Calu3 (cell line): ENCODE measurements around the gene TNFRSF12A. TPM values are rescaled to one million over a fixed set of nuclear protein-coding genes. Genes with fewer than 3 reads are reported as not detected.

Experiments used
- BruUV-seq: library from RNA; stranded (reverse); fragments of 400-500 nt; replicated peaks from 2 replicates; lab custom pipeline; 2021; lab: Mats Ljungman, UMichigan
- CTCF ChIA-PET: fragments of 300-600 bp; sonication (Branson Sonifier 250); formaldehyde crosslinking; loops from one replicate; lab custom pipeline; 2022; ENCODE audit warnings: antibody characterized with exemption; lab: Charles Lee
- DNase-seq: peaks from one replicate; pipeline ENCODE4 v3.0.0; 2022
- H3K27ac Mint-ChIP-seq: one replicate; pipeline ENCODE4 v1.8.0; 2022; ENCODE audit warnings: mixed read lengths; ENCODE audit not compliant: unreplicated experiment
- H3K27me3 Mint-ChIP-seq: one replicate; pipeline ENCODE4 v1.8.0; 2022; ENCODE audit warnings: mixed read lengths; ENCODE audit not compliant: unreplicated experiment
- H3K36me3 Mint-ChIP-seq: one replicate; pipeline ENCODE4 v1.8.0; 2022; ENCODE audit warnings: mild to moderate bottlenecking, moderate library complexity, mixed read lengths; ENCODE audit not compliant: insufficient read depth, unreplicated experiment
- H3K4me1 Mint-ChIP-seq: one replicate; pipeline ENCODE4 v1.8.0; 2022; ENCODE audit warnings: mild to moderate bottlenecking, low read depth, mixed read lengths; ENCODE audit not compliant: unreplicated experiment
- H3K4me3 Mint-ChIP-seq: one replicate; pipeline ENCODE4 v1.8.0; 2022; ENCODE audit warnings: mild to moderate bottlenecking, low read depth, moderate library complexity, mixed read lengths; ENCODE audit not compliant: unreplicated experiment
- H3K9me3 Mint-ChIP-seq: one replicate; pipeline ENCODE4 v1.8.0; 2022; ENCODE audit warnings: low read depth, mixed read lengths; ENCODE audit not compliant: unreplicated experiment
- CTCF ChIP-seq: fragments of 200-600 bp; IDR thresholded peaks from one replicate; pipeline ENCODE4 v1.8.0; 2022; ENCODE audit warnings: antibody characterized with exemption; ENCODE audit not compliant: unreplicated experiment
- intact Hi-C: fragments of 100-400 bp; cut with micrococcal nuclease; formaldehyde crosslinking; loops from one replicate; pipeline ENCODE4 v1.10.0; 2022; ENCODE audit not compliant: unreplicated experiment
- total RNA-seq: library from RNA; stranded (reverse); gene quantifications from 2 replicates; pipeline ENCODE4 v1.2.3, GENCODE V29; 2022

The TNFRSF12A gene
- total RNA-seq, 1 experiment from 2014 or later: 478 TPM

DNA sequence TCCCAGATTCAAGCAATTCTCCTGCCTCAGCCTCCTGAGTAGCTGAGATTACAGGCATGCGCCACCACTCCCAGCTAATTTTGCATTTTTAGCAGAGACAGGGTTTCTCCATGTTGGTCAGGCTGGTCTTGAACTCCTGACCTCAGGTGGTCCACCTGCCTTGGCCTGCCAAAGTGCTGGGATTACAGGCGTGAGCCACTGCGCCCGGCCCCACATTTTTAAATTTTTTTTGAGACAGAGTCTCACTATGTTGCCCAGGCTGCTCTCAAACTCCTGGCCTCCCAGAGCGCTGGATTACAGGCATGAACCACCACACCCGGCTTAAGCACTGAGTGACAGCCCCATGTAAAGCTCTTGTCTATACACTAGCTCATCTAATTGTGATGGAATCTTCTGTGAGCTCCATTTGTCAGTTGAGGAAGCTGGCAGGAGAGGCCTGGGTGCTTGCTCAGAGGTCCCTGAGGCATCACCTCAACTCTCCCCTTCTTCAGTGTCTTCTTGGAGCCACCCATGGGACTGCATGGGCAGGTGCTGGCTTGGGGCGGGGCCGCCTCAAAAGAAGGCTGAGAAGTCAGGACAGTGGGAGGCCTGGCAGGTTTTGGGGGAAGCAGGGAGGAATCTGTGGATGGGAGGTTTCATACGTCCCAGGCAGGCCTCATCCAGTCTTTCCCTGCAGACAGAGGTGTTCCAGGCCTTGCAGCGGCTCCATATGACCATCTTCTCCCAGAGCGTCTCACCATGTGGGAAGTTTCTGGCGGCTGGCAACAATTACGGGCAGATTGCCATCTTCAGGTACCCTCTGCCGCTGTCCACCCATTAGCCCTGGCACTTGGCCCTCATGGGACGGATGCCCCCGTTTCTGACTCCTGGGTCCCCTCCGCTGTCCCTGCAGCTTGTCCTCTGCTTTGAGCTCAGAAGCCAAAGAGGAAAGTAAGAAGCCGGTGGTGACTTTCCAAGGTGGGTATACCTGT is 5.1 kb downstream of the TNFRSF12A start:
- Mint-ChIP-seq H3K9me3 (no peaks in the 10 kb centered on the region), H3K36me3 (peaks cover 100% of the 10 kb centered on the region), H3K4me1 (peaks cover 22% of the 10 kb centered on the region), H3K4me3 (peak overlapping the region; percentile 20), H3K27me3 (no peaks in the 10 kb centered on the region), H3K27ac (peak overlapping the region; percentile 63)
- no peak for DNase-seq
- no peak for TF ChIP-seq CTCF
- CTCF ChIA-PET: interaction anchor here (0.6 to 7.8 kb wide), 3 partner anchors 9 to 18 kb away, joined by 4 to 126 read pairs (median 6); no protein-coding TSS in a partner anchor
- intact Hi-C loops: no loop called here
- no TSS peak for BruUV-seq

DNA sequence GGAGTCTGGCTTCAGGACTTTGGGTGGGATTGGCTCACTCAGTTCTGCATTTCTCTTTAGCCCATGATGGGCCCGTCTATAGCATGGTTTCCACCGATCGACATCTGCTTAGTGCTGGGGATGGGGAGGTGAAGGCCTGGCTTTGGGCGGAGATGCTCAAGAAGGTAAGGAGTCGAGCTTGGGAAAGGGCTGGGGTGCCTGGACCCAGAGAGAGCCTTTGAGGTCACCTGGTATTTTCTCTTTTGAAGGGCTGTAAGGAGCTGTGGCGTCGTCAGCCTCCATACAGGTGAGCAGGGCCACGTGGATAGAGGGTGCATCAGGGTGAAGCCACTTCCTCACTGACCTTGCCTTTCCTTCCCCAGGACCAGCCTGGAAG is 5.8 kb downstream of the TNFRSF12A start:
- H3K36me3 Mint-ChIP-seq: peaks cover 97% of the 10 kb centered on the region
- DNase-seq: no peak
- TF ChIP-seq CTCF: no peak
- H3K9me3 Mint-ChIP-seq: no peaks in the 10 kb centered on the region
- peak overlapping the region; percentile 63 for H3K27ac Mint-ChIP-seq
- H3K4me1 Mint-ChIP-seq: peaks cover 21% of the 10 kb centered on the region
- no peak overlapping the region for H3K4me3 Mint-ChIP-seq
- BruUV-seq: no TSS peak
- CTCF ChIA-PET: no interaction called here
- no peaks in the 10 kb centered on the region for H3K27me3 Mint-ChIP-seq
- intact Hi-C loops: no loop called here

DNA sequence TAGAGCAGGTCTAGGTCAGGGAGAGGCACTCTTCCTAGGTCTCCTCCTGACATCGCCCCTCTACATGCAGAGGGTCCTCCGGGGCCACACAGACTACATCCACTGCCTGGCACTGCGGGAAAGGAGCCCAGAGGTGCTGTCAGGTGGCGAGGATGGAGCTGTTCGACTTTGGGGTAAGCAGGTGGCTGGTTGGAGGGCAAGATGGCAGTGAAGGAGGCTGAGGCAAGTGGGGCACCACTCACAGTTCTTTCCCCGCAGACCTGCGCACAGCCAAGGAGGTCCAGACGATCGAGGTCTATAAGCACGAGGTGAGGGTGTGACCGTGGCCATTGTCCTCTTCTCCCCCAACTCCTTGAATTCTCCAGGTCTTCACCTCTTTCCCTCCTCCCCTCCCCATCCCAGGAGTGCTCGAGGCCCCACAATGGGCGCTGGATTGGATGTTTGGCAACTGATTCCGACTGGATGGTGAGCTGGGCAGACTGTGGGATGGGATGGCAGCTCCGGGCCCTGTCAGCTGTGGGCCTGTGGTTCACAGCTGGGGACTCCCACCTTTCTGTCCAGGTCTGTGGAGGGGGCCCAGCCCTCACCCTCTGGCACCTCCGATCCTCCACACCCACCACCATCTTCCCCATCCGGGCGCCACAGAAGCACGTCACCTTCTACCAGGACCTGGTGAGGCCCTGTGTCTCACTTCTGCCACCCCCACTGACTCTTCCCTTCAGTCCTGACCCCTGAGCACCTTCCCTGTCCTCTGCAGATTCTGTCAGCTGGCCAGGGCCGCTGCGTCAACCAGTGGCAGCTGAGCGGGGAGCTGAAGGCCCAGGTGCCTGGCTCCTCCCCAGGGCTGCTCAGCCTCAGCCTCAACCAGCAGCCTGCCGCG is 6.7 kb downstream of the TNFRSF12A start:
- Mint-ChIP-seq H3K36me3 (peaks cover 95% of the 10 kb centered on the region), H3K27me3 (no peaks in the 10 kb centered on the region), H3K4me1 (peaks cover 21% of the 10 kb centered on the region), H3K4me3 (no peak overlapping the region), H3K27ac (peak overlapping the region; percentile 63), H3K9me3 (no peaks in the 10 kb centered on the region)
- CTCF ChIA-PET: interaction anchor here (0.6 to 1.5 kb wide), 2 partner anchors 32 to 1745 kb away, joined by 3 to 4 read pairs; no protein-coding TSS in a partner anchor
- BruUV-seq: no TSS peak
- intact Hi-C loops: no loop called here
- no peak for DNase-seq
- TF ChIP-seq CTCF: no peak

GRCh38 chr16:3027489-3027795 is 7.3 kb downstream of the TNFRSF12A start:
- intact Hi-C loops: no loop called here
- CTCF ChIA-PET: interaction anchor here (0.6 to 1.5 kb wide), 3 partner anchors 24 to 1745 kb away, joined by 3 to 12 read pairs (median 4); no protein-coding TSS in a partner anchor
- Mint-ChIP-seq H3K4me3 (no peak overlapping the region), H3K4me1 (peaks cover 18% of the 10 kb centered on the region), H3K36me3 (peaks cover 89% of the 10 kb centered on the region), H3K27me3 (no peaks in the 10 kb centered on the region), H3K9me3 (no peaks in the 10 kb centered on the region), H3K27ac (peak overlapping the region; percentile 63)
- DNase-seq: no peak
- BruUV-seq: no TSS peak
- TF ChIP-seq CTCF: no peak
